ELF-1 (cell line): ENCODE data around the gene GPR150.
"Not testable (repeated sequence)": the region's sequence is repeated elsewhere in the genome, so short reads cannot be mapped to it uniquely, and the experiment has no call there.

Source experiments
- DNase-seq: peaks from one replicate; pipeline ENCODE4 v3.0.0-alpha.2; 2016; ENCODE audit warnings: low read depth, low spot score

Gene GPR150

GRCh38 chr5:95623706-95624105 is 3.8 kb downstream of the GPR150 start:
- no peak for DNase-seq

- DNase-seq = no peak
Observed at GRCh38 chr5:95624368-95624767, 4.5 kb downstream of the GPR150 start.

- DNase-seq = no peak
Observed at GRCh38 chr5:95626701-95627100, 6.8 kb downstream of the GPR150 start.

- no peak for DNase-seq
Observed at GRCh38 chr5:95627971-95628810, 8.3 kb downstream of the GPR150 start.

- peak; percentile 35 for DNase-seq
Observed at GRCh38 chr5:95628933-95629332, 9.0 kb downstream of the GPR150 start.

- no peak for DNase-seq
Observed at GRCh38 chr5:95630394-95630917, 10.6 kb downstream of the GPR150 start.

- no peak for DNase-seq
Observed at GRCh38 chr5:95631255-95631958, 11.5 kb downstream of the GPR150 start.

- no peak for DNase-seq
Observed at GRCh38 chr5:95631991-95632675, 12.2 kb downstream of the GPR150 start.

GRCh38 chr5:95632942-95633341 is 13.1 kb downstream of the GPR150 start:
- DNase-seq = not testable (repeated sequence)

- DNase-seq = no peak
Observed at GRCh38 chr5:95633671-95634070, 13.8 kb downstream of the GPR150 start.

- DNase-seq = no peak
Observed at GRCh38 chr5:95634081-95634480, 14.2 kb downstream of the GPR150 start.

GRCh38 chr5:95638632-95639031 is 18.7 kb downstream of the GPR150 start:
- DNase-seq = no peak

- no peak for DNase-seq
Observed at GRCh38 chr5:95641741-95642220, 21.9 kb downstream of the GPR150 start.

GRCh38 chr5:95643152-95643551 is 23.3 kb downstream of the GPR150 start:
- no peak for DNase-seq

GRCh38 chr5:95644351-95645042 is 24.6 kb downstream of the GPR150 start:
- DNase-seq = peak; percentile 73

GRCh38 chr5:95646226-95646568 is 26.3 kb downstream of the GPR150 start:
- DNase-seq = not testable (repeated sequence)

GRCh38 chr5:95646569-95647431 is 26.9 kb downstream of the GPR150 start, which contains the start of gene RFESD:
TSS of gene RFESD (plus strand) at chr5:95646777. CDS start at chr5:95652272, 5,495 bp downstream.
- peak; percentile 98 for DNase-seq

- no peak for DNase-seq
Observed at GRCh38 chr5:95647886-95648860, 28.3 kb downstream of the GPR150 start.

- DNase-seq = no peak
Observed at GRCh38 chr5:95649274-95649673, 29.4 kb downstream of the GPR150 start.
